ENCODE measurements around the gene ERMARD. TPM values are rescaled to one million over a fixed set of nuclear protein-coding genes. Genes with fewer than 3 reads are reported as not detected.

Gene ERMARD
- polyA plus RNA-seq, 1 experiment, result 26.8 TPM

GRCh38 chr6:169729961-169730360 is 21.5 kb upstream of the ERMARD start:
- POLR2A ChIA-PET, result no interaction called here
- TF ChIP-seq CTCF (IDR thresholded peaks at IDR 0.05; ENCODE audit: low read depth, low read length), result no peak
- H3K9me3 ChIP-seq (ENCODE audit: control insufficient read depth, insufficient read depth, low read length), result no peaks in the 10 kb centered on the region; the same call in 1 of the 2 replicates
- no peak overlapping the region for H3K27ac ChIP-seq (ENCODE audit: low read depth, low read length)
- CTCF ChIA-PET, result interaction anchor here (0.7 kb wide), 1 partner anchor 479 kb away, joined by 18 read pairs; no protein-coding TSS in a partner anchor
- no peaks in the 10 kb centered on the region for H3K27me3 ChIP-seq (ENCODE audit: control insufficient read depth, insufficient read depth, low read length)
- DNase-seq (ENCODE audit: low read depth, low spot score), result no peak
- H3K4me3 ChIP-seq (ENCODE audit: low read depth, low read length), result no peak overlapping the region

DNA sequence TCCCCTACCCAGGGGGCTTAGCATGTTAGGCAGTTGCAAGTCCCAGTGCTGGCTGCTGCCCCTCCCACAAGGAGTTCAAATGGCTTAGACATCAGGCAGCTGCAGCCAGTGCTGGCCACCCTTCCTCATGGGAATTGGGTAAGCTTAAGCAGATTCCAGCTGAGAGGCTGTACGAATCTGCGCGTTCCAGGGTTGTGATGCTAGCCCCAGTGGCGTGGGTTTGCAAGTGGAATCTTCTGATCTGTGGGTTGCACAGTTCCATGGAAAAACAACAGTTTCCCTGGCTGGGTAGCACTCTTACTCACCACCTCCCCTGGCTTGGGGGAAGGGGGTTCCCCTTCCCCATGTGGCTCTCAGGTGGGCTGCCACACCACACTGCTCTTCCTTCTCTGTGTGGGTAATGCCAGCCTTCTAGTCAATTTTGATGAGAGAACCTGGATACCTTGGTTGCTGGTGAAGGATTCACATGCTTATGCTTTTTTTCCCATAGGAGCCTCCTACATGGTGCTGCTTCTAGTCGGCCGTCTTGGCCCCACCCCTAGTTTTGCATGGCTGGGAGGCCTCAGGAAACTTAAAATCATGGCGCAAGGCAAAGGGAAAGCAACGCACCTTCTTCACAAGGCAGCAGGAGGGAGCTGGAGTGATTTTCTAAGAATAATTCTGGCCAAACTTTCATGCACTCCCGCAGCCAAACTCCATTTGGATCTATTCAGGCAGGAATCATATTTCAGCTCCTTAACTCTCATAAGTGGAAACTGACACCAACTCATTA is 13.0 kb upstream of the ERMARD start:
- CTCF ChIA-PET, result no interaction called here
- POLR2A ChIA-PET, result interaction anchor here (0.6 kb wide), 1 partner anchor 120 kb away, joined by 7 read pairs; no protein-coding TSS in a partner anchor
- H3K27me3 ChIP-seq (ENCODE audit: control insufficient read depth, insufficient read depth, low read length), result peaks cover 5% of the 10 kb centered on the region
- H3K9me3 ChIP-seq (ENCODE audit: control insufficient read depth, insufficient read depth, low read length), result no peaks in the 10 kb centered on the region
- no peak for TF ChIP-seq CTCF (IDR thresholded peaks at IDR 0.05; ENCODE audit: low read depth, low read length)
- no peak for DNase-seq (ENCODE audit: low read depth, low spot score)
- no peak overlapping the region for H3K4me3 ChIP-seq (ENCODE audit: low read depth, low read length)
- H3K27ac ChIP-seq (ENCODE audit: low read depth, low read length), result no peak overlapping the region

DNA sequence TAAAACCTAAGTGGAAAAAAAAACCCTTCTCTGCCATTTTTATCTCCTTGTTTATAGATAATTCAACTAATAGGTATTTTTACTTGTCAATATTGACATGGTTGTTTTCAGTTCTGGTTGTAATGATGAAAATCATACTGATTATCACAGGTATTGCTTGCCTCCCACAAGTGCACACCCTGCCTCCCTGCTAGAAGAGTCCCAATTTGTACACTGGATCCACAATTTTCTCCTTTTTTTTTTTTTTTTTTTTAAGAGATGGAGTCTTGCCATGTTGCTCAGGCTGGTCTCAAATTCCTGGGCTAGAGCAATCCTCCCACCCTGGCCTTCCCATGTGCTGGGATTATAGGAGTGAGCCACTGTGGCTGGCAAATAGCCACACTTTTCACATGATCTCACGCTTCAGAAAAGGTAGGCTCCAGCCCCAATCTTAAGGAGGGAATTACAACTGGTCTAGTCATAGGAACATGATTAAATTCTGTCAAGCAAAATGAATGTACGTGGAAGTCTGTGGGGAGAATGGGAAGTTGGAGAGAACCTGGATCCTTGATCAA is 12.4 kb upstream of the ERMARD start:
- ChIA-PET POLR2A (interaction anchor here (0.6 kb wide), 1 partner anchor 120 kb away, joined by 7 read pairs; no protein-coding TSS in a partner anchor), CTCF (no interaction called here)
- Histone ChIP-seq H3K27me3 (ENCODE audit: control insufficient read depth, insufficient read depth, low read length) (peaks cover 5% of the 10 kb centered on the region), H3K9me3 (ENCODE audit: control insufficient read depth, insufficient read depth, low read length) (no peaks in the 10 kb centered on the region), H3K4me3 (ENCODE audit: low read depth, low read length) (no peak overlapping the region), H3K27ac (ENCODE audit: low read depth, low read length) (no peak overlapping the region)
- no peak for DNase-seq (ENCODE audit: low read depth, low spot score)
- no peak for TF ChIP-seq CTCF (IDR thresholded peaks at IDR 0.05; ENCODE audit: low read depth, low read length)

GRCh38 chr6:169741344-169741743 is 10.1 kb upstream of the ERMARD start:
- no peak for TF ChIP-seq CTCF (IDR thresholded peaks at IDR 0.05; ENCODE audit: low read depth, low read length)
- no peak for DNase-seq (ENCODE audit: low read depth, low spot score)
- Histone ChIP-seq H3K4me3 (ENCODE audit: low read depth, low read length) (no peak overlapping the region), H3K27ac (ENCODE audit: low read depth, low read length) (no peak overlapping the region), H3K27me3 (ENCODE audit: control insufficient read depth, insufficient read depth, low read length) (peaks cover 5% of the 10 kb centered on the region), H3K9me3 (ENCODE audit: control insufficient read depth, insufficient read depth, low read length) (no peaks in the 10 kb centered on the region)
- ChIA-PET CTCF (interaction anchor here (0.9 to 1.3 kb wide), 4 partner anchors 9 to 789 kb away, joined by 3 to 7 read pairs (median 3); partner anchors contain the start of genes DYNLT2 and ERMARD), POLR2A (interaction anchor here (0.6 kb wide), 1 partner anchor 8 kb away, joined by 3 read pairs; no protein-coding TSS in a partner anchor)

GRCh38 chr6:169745405-169745804 is 6.0 kb upstream of the ERMARD start:
- no peak overlapping the region for H3K27ac ChIP-seq (ENCODE audit: low read depth, low read length)
- no peak for DNase-seq (ENCODE audit: low read depth, low spot score)
- H3K4me3 ChIP-seq (ENCODE audit: low read depth, low read length), result no peak overlapping the region
- TF ChIP-seq CTCF (IDR thresholded peaks at IDR 0.05; ENCODE audit: low read depth, low read length), result no peak
- ChIA-PET CTCF (no interaction called here), POLR2A (no interaction called here)
- H3K27me3 ChIP-seq (ENCODE audit: control insufficient read depth, insufficient read depth, low read length), result no peaks in the 10 kb centered on the region
- H3K9me3 ChIP-seq (ENCODE audit: control insufficient read depth, insufficient read depth, low read length), result no peaks in the 10 kb centered on the region

All from AG04450 (cell line).